GM21576 (cell line): Measurements from ENCODE around the gene MYCBPAP.

Experiments
- ATAC-seq: cut with Tn5 transposase; IDR thresholded peaks from one replicate; pipeline ENCODE4 v1.9.1; 2021; ENCODE audit warnings: mild to moderate bottlenecking, moderate library complexity; ENCODE audit not compliant: unreplicated experiment

Gene MYCBPAP

GRCh38 chr17:50568659-50569058 lies 60.4 kb downstream of the MYCBPAP start:
- no peak for ATAC-seq

GRCh38 chr17:50569592-50569991 lies 61.4 kb downstream of the MYCBPAP start:
- no peak for ATAC-seq

GRCh38 chr17:50570032-50570431 lies 61.8 kb downstream of the MYCBPAP start:
- no peak for ATAC-seq

GRCh38 chr17:50570528-50570927 lies 62.3 kb downstream of the MYCBPAP start:
- no peak for ATAC-seq

- ATAC-seq = no peak
Measured at GRCh38 chr17:50571681-50572080, 63.4 kb downstream of the MYCBPAP start.

DNA sequence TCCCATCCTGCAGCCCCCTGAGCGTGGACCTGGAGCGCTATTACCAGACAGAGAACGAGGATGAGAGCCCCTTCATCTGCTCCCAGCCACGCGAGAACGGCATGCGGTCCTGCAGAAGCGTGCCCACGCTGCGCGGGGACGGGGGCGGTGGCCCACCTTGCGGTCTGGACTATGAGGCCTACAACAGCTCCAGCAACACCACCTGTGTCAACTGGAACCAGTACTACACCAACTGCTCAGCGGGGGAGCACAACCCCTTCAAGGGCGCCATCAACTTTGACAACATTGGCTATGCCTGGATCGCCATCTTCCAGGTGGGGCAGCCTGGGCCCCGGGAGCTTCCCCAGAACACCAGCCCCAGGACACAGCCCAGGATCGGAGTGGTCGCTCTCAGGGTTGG lies 64.3 kb downstream of the MYCBPAP start:
- ATAC-seq = no peak

- ATAC-seq = no peak
Measured at GRCh38 chr17:50573866-50574611, 65.8 kb downstream of the MYCBPAP start.

DNA sequence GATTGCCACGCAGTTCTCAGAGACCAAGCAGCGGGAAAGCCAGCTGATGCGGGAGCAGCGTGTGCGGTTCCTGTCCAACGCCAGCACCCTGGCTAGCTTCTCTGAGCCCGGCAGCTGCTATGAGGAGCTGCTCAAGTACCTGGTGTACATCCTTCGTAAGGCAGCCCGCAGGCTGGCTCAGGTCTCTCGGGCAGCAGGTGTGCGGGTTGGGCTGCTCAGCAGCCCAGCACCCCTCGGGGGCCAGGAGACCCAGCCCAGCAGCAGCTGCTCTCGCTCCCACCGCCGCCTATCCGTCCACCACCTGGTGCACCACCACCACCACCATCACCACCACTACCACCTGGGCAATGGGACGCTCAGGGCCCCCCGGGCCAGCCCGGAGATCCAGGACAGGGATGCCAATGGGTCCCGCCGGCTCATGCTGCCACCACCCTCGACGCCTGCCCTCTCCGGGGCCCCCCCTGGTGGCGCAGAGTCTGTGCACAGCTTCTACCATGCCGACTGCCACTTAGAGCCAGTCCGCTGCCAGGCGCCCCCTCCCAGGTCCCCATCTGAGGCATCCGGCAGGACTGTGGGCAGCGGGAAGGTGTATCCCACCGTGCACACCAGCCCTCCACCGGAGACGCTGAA lies 67.5 kb downstream of the MYCBPAP start:
- no peak for ATAC-seq

DNA sequence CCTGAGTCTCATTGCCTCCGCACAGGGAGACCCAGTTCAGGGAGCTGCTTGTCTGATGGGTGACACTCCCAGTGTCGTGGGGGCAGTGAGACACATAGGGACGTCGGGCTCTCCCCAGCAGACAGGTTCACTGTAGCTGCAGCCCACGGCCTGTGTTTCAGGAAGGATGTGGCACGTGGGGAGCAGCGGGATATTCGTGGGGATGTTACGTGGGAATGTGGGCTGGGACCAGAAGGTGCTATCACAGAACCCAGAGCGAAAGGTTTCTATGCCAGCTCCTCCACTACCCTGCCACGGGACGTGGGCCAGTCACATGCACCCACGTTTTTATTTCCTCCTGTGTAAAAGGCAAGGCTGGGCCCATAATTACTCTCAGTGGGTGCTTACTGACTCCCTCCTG lies 68.6 kb downstream of the MYCBPAP start:
- no peak for ATAC-seq

GRCh38 chr17:50577451-50577954 lies 69.3 kb downstream of the MYCBPAP start:
- no peak for ATAC-seq

DNA sequence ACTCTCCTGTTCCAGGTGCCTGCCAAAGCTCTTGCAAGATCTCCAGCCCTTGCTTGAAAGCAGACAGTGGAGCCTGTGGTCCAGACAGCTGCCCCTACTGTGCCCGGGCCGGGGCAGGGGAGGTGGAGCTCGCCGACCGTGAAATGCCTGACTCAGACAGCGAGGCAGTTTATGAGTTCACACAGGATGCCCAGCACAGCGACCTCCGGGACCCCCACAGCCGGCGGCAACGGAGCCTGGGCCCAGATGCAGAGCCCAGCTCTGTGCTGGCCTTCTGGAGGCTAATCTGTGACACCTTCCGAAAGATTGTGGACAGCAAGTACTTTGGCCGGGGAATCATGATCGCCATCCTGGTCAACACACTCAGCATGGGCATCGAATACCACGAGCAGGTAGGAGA lies 69.9 kb downstream of the MYCBPAP start:
- ATAC-seq = no peak

GRCh38 chr17:50579399-50579798 lies 71.2 kb downstream of the MYCBPAP start:
- no peak for ATAC-seq

GRCh38 chr17:50580646-50581045 lies 72.4 kb downstream of the MYCBPAP start:
- ATAC-seq = no peak
